Uterus (tissue), 4 donors: ENCODE measurements around the gene ERC2. TPM values are rescaled to one million over a fixed set of nuclear protein-coding genes. Genes with fewer than 3 reads are reported as not detected.

ENCODE experiments used
- DNase-seq, 2 donors: peaks; one replicate each; pipeline ENCODE4 v3.0.0-alpha.2; 2019 to 2020
- H3K27ac ChIP-seq, 2 donors: fragments of 200-600 bp; sonication (generic); 1 replicate in 1 of 2; 2 replicates in 1 of 2; pipeline ENCODE4 v1.5.1; 2016 to 2018
- H3K27me3 ChIP-seq, 2 donors: fragments of 200-600 bp; sonication (generic); one replicate each; pipeline ENCODE4 v1.5.1; 2018 to 2019; ENCODE audit warnings: control low read depth in 1 of 2
- H3K36me3 ChIP-seq, 2 donors: fragments of 200-600 bp; sonication (generic); one replicate each; pipeline ENCODE4 v1.5.1; 2019; ENCODE audit warnings: control low read depth in 1 of 2
- H3K4me1 ChIP-seq, 2 donors: fragments of 200-600 bp; sonication (generic); one replicate each; pipeline ENCODE4 v1.5.1; 2018 to 2019; ENCODE audit warnings: control low read depth in 1 of 2
- H3K4me3 ChIP-seq, 2 donors: fragments of 200-600 bp; sonication (generic); 1 replicate in 1 of 2; 2 replicates in 1 of 2; pipeline ENCODE4 v1.5.1; 2018 to 2019; ENCODE audit warnings: mild to moderate bottlenecking in 1 of 2
- H3K9me3 ChIP-seq, 2 donors: fragments of 200-600 bp; sonication (generic); one replicate each; pipeline ENCODE4 v1.5.1; 2019; ENCODE audit warnings: control low read depth in 1 of 2
- CTCF ChIP-seq, 4 experiments: fragments of 200-600 bp in 2 of 4; fragments of 450-650 bp in 2 of 4; sonication (generic) in 2 of 4; IDR thresholded peaks; one replicate each; pipeline ENCODE4 v1.5.1; 2016 to 2019; ENCODE audit warnings: antibody characterized with exemption in 4 of 4, mild to moderate bottlenecking in 2 of 4, moderate library complexity in 1 of 4
- POLR2A ChIP-seq, 2 donors: fragments of 450-650 bp; IDR thresholded peaks; one replicate each; pipeline ENCODE4 v1.6.1; 2016; ENCODE audit warnings: antibody characterized with exemption in 2 of 2, mild to moderate bottlenecking in 1 of 2, moderate library complexity in 1 of 2
- intact Hi-C: fragments of 100-400 bp; cut with DNase I; formaldehyde crosslinking; loops from one replicate; pipeline ENCODE4 v1.15.1; 2023; ENCODE audit warnings: low total_unique reads
- total RNA-seq, 4 donors: library from RNA; depleted of rRNA in 3 of 4; stranded (reverse); fragments of >200 nt in 3 of 4; gene quantifications; one replicate each; pipeline versions ENCODE4 v1.1.0 to v1.2.4, GENCODE V29; 2014 to 2023
- donor health status: DM: yes; HTN: yes; CAD: no.

ERC2 gene
- total RNA-seq, 4 donors from 2014 or later: 1.7 to 5.5 TPM; not detected in 2

DNA sequence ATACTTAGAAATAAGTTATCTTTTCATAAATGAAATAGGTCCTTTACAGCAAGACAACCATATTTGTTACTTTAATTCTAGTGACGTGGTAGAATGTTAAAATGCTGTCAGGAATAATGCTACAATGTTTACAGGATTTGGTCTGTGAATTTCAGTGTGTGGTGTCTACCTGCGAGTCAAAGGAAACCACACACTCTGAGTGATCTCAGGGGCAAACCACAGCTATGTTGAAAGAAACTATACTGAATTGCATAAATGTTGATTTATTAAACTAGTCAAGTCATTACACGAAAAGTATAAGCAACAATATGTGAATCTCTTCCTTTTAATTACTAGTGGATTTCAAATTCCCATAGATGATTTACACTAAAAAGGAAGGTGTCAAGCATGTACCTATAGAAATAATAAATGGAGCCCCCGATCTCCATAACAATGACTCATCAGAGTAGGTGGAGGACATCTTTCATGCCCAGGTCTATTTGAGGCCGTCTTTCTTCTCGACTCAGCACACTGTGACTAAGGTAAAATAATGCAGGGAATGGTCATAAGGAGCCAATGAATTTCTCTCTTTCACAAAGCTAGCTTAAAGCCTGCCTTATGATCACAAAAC is 463.0 kb downstream of the ERC2 start:
- no peak overlapping the region for H3K27ac ChIP-seq
- TF ChIP-seq POLR2A (IDR thresholded peaks at IDR 0.05) (no peak), CTCF (IDR thresholded peaks at IDR 0.05) (no peak)
- DNase-seq: no peak
- H3K4me1 ChIP-seq: no peaks in the 10 kb centered on the region
- intact Hi-C loops: no loop called here
- no peak overlapping the region for H3K4me3 ChIP-seq
- H3K36me3 ChIP-seq: no peaks in the 10 kb centered on the region
- H3K27me3 ChIP-seq: no peaks in the 10 kb centered on the region
- H3K9me3 ChIP-seq: no peaks in the 10 kb centered on the region

- no peak for DNase-seq
- intact Hi-C loops: no loop called here
- H3K27ac ChIP-seq: no peak overlapping the region
- TF ChIP-seq CTCF (IDR thresholded peaks at IDR 0.05) (no peak), POLR2A (IDR thresholded peaks at IDR 0.05) (no peak)
- no peaks in the 10 kb centered on the region for H3K4me1 ChIP-seq
- H3K36me3 ChIP-seq: no peaks in the 10 kb centered on the region
- H3K27me3 ChIP-seq: peaks cover 0 to 11% of the 10 kb centered on the region in 2 donors
- no peak overlapping the region for H3K4me3 ChIP-seq
- H3K9me3 ChIP-seq: no peaks in the 10 kb centered on the region
Observed at GRCh38 chr3:56003129-56003528, 465.1 kb downstream of the ERC2 start.

DNA sequence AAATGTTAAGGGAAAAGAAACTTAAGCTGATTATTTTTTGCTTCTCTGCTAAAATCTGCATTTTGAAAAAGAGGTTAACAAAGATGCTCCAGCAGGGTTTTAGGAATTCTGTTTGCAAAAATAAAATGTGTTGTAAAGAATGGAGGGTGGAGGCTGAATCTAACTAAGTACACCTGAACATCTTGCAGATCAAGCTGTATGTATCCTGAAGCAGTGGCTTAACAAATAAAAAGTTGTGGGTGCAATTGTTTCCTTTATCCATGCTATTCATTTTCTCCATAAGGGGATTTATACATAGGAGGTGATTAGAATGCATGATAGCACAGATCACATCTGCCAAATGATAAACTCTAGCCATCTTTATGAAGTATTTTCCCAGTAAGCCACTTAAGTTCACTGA is 466.3 kb downstream of the ERC2 start:
- DNase-seq: no peak
- no peaks in the 10 kb centered on the region for H3K36me3 ChIP-seq
- no peaks in the 10 kb centered on the region for H3K9me3 ChIP-seq
- no peak overlapping the region for H3K27ac ChIP-seq
- H3K27me3 ChIP-seq: peaks cover 0 to 12% of the 10 kb centered on the region in 2 donors
- intact Hi-C loops: no loop called here
- no peaks in the 10 kb centered on the region for H3K4me1 ChIP-seq
- H3K4me3 ChIP-seq: no peak overlapping the region
- no peak for TF ChIP-seq CTCF (IDR thresholded peaks at IDR 0.05)
- no peak for TF ChIP-seq POLR2A (IDR thresholded peaks at IDR 0.05)

- H3K9me3 ChIP-seq: no peaks in the 10 kb centered on the region
- H3K27ac ChIP-seq: no peak overlapping the region
- H3K4me1 ChIP-seq: no peaks in the 10 kb centered on the region
- intact Hi-C loops: no loop called here
- H3K36me3 ChIP-seq: no peaks in the 10 kb centered on the region
- no peak for TF ChIP-seq CTCF (IDR thresholded peaks at IDR 0.05)
- no peak for TF ChIP-seq POLR2A (IDR thresholded peaks at IDR 0.05)
- no peak for DNase-seq
- H3K4me3 ChIP-seq: no peak overlapping the region
- H3K27me3 ChIP-seq: peaks cover 0 to 12% of the 10 kb centered on the region in 2 donors
Observed at GRCh38 chr3:56001537-56001936, 466.7 kb downstream of the ERC2 start.

- Histone ChIP-seq H3K4me1 (no peaks in the 10 kb centered on the region), H3K4me3 (no peak overlapping the region), H3K27ac (no peak overlapping the region), H3K36me3 (no peaks in the 10 kb centered on the region), H3K27me3 (no peaks in the 10 kb centered on the region), H3K9me3 (no peaks in the 10 kb centered on the region)
- TF ChIP-seq POLR2A (IDR thresholded peaks at IDR 0.05) (no peak), CTCF (IDR thresholded peaks at IDR 0.05) (no peak)
- DNase-seq: no peak
- intact Hi-C loops: no loop called here
Observed at GRCh38 chr3:55989366-55989765, 478.9 kb downstream of the ERC2 start.
